HepG2 (cell line): ENCODE results near the gene FIBP. TPM values are rescaled to one million over a fixed set of nuclear protein-coding genes. Genes with fewer than 3 reads are reported as not detected.

Source experiments
- AGO1 ChIP-seq: fragments of 200-400 bp; formaldehyde crosslinking; IDR thresholded peaks from 2 replicates; pipeline ENCODE4 v1.6.1; 2017; ENCODE audit warnings: mild to moderate bottlenecking, low read depth, low read length, moderate library complexity; ENCODE audit not compliant: poor library complexity, severe bottlenecking
- CCDC6 ChIP-seq: sonication (generic); formaldehyde crosslinking; IDR thresholded peaks from 2 replicates; pipeline ENCODE4 v1.8.1; 2022; ENCODE audit warnings: mild to moderate bottlenecking, missing genetic modification reagents, moderate library complexity
- CREB1 ChIP-seq, 2 experiments: fragments of 450-650 bp in 1 of 2; IDR thresholded peaks; 2 replicates each; pipeline ENCODE4 v1.6.1; 2016 to 2017; ENCODE audit warnings: control low read depth in 1 of 2, mild to moderate bottlenecking in 1 of 2, missing compliant biosample characterization in 1 of 2, missing genetic modification characterization in 1 of 2
- GABPA ChIP-seq, 2 experiments: IDR thresholded peaks; 2 replicates each; pipeline ENCODE4 v1.6.1; 2011 to 2016; ENCODE audit warnings: low read depth in 2 of 2, low read length in 1 of 2, missing biosample characterization in 1 of 2, missing genetic modification characterization in 1 of 2
- HDAC2 ChIP-seq: sonication (generic); formaldehyde crosslinking; IDR thresholded peaks from 2 replicates; pipeline ENCODE4 v1.4.0; 2020; ENCODE audit warnings: missing genetic modification reagents
- MED8 ChIP-seq: sonication (generic); formaldehyde crosslinking; IDR thresholded peaks from 2 replicates; pipeline ENCODE4 v1.8.1; 2023; ENCODE audit warnings: mild to moderate bottlenecking, missing genetic modification reagents; ENCODE audit not compliant: insufficient replicate concordance
- NFKB2 ChIP-seq: sonication (generic); formaldehyde crosslinking; IDR thresholded peaks from 2 replicates; pipeline ENCODE4 v1.4.0; 2020; ENCODE audit warnings: missing genetic modification reagents, borderline replicate concordance
- NFYB ChIP-seq: sonication (generic); formaldehyde crosslinking; IDR thresholded peaks from 2 replicates; pipeline ENCODE4 v1.4.0; 2020; ENCODE audit warnings: missing genetic modification reagents
- RBM39 ChIP-seq: fragments of 200-400 bp; formaldehyde crosslinking; IDR thresholded peaks from one replicate; pipeline ENCODE4 v1.6.1; 2018; ENCODE audit warnings: antibody characterized with exemption, mild to moderate bottlenecking, low read depth, low read length; ENCODE audit not compliant: poor library complexity, severe bottlenecking
- SRSF9 ChIP-seq: fragments of 200-400 bp; formaldehyde crosslinking; IDR thresholded peaks from 2 replicates; pipeline ENCODE4 v1.6.1; 2018; ENCODE audit warnings: borderline replicate concordance, mild to moderate bottlenecking, low read depth, low read length; ENCODE audit not compliant: insufficient read depth, poor library complexity, severe bottlenecking
- TOE1 ChIP-seq: sonication (generic); formaldehyde crosslinking; IDR thresholded peaks from 2 replicates; pipeline ENCODE4 v1.4.0; 2020; ENCODE audit warnings: mild to moderate bottlenecking, missing genetic modification reagents
- ZKSCAN8 ChIP-seq: IDR thresholded peaks from 2 replicates; pipeline ENCODE4 v1.6.1; 2016; ENCODE audit warnings: borderline replicate concordance, missing genetic modification reagents, missing compliant biosample characterization
- ZNF224 ChIP-seq: sonication (generic); formaldehyde crosslinking; IDR thresholded peaks from 2 replicates; pipeline ENCODE4 v1.5.0; 2020; ENCODE audit warnings: mild to moderate bottlenecking, missing genetic modification reagents
- ZNF350 ChIP-seq: sonication (generic); formaldehyde crosslinking; IDR thresholded peaks from 2 replicates; pipeline ENCODE4 v1.4.0; 2020; ENCODE audit warnings: mild to moderate bottlenecking, low read depth, missing genetic modification reagents, borderline replicate concordance
- ZNF556 ChIP-seq: sonication (generic); formaldehyde crosslinking; IDR thresholded peaks from 2 replicates; pipeline ENCODE4 v1.4.0; 2020; ENCODE audit warnings: mild to moderate bottlenecking, missing genetic modification reagents, borderline replicate concordance
- ZNF788 ChIP-seq: sonication (generic); formaldehyde crosslinking; IDR thresholded peaks from 2 replicates; pipeline ENCODE4 v1.5.0; 2020; ENCODE audit warnings: mild to moderate bottlenecking, missing genetic modification reagents, borderline replicate concordance
- polyA plus RNA-seq, 8 experiments: library from polyadenylated mRNA; depleted of rRNA in 3 of 8; stranded (reverse) in 7 of 8; unstranded in 1 of 8; fragments of >200 nt; fragmentation: Illumina TruSeq in 4 of 8; extraction: Trizol in 4 of 8; gene quantifications; 2 replicates each; pipeline versions ENCODE4 v1.2.1 to v1.2.3, GENCODE V29; 2011 to 2016; ENCODE audit warnings: low read depth in 4 of 8, missing spikeins in 1 of 8, mixed read lengths in 1 of 8; ENCODE audit not compliant: insufficient read depth in 1 of 8
- total RNA-seq, 5 experiments: library from RNA; depleted of rRNA; stranded (reverse); fragments of >200 nt; fragmentation: Illumina TruSeq; extraction: Trizol; gene quantifications; 2 replicates each; pipeline ENCODE4 v1.2.3, GENCODE V29; 2016; ENCODE audit warnings: low read depth in 1 of 5
- TF ChIP-seq, protein P1 (sequence below): sonication (generic); formaldehyde crosslinking; IDR thresholded peaks from 2 replicates; pipeline ENCODE4 v1.5.1; 2020; ENCODE audit warnings: missing genetic modification reagents, mild to moderate bottlenecking, borderline replicate concordance
- TF ChIP-seq, protein P2 (sequence below): sonication (generic); formaldehyde crosslinking; IDR thresholded peaks from 2 replicates; pipeline ENCODE4 v1.4.0; 2020; ENCODE audit warnings: low read depth, mild to moderate bottlenecking, missing genetic modification reagents
- TF ChIP-seq, protein P3 (sequence below): sonication (generic); formaldehyde crosslinking; IDR thresholded peaks from 2 replicates; pipeline ENCODE4 v1.9.0; 2021; ENCODE audit warnings: missing genetic modification reagents, mild to moderate bottlenecking, borderline replicate concordance
- TF ChIP-seq, protein P4 (sequence below): sonication (generic); formaldehyde crosslinking; IDR thresholded peaks from 2 replicates; pipeline ENCODE4 v1.4.0; 2020; ENCODE audit warnings: missing genetic modification reagents, low read depth, mild to moderate bottlenecking, borderline replicate concordance

FIBP gene
- total and polyA plus RNA-seq, 2 of the 13 experiments (the other 11 are each of a cell fraction or from before 2014, with no cell fraction given) = 42.9 to 62.1 TPM

DNA sequence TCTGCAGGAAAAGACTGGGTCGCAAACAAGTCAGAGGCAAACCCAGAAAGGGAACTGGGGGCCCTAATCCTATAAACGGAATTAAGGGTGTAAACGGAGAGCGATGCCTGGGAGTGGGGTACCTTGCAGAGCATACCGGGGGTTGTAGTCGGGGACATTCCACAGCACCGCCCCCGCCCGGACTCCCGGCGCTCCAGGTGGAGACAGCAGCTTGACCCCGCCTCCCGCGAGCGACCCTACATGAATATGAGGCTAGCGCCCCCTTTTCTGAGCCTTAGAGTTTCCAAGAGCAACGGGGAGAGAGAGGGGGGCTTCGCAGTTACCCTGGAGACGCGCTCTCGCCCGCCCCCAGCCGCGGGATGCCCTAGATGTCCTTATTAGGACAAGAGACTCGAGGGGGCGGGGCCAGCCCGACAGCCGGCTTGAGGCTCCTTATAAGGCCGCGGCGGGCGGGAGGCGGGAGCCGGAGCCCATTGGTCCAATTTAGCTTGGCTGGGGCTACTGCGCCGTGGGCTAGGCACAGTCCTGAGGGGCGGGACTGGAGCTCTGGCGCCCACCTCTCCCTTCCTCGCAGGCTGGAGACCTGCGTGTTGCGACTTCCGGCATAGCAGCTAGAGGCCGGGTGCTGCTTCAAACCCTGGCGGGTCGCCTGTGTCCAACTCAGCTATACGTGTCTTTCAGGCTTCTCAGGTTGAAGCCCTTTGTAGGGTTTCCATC, 29.0 kb downstream of the FIBP start (continued):
- TF ChIP-seq, protein P1, sequence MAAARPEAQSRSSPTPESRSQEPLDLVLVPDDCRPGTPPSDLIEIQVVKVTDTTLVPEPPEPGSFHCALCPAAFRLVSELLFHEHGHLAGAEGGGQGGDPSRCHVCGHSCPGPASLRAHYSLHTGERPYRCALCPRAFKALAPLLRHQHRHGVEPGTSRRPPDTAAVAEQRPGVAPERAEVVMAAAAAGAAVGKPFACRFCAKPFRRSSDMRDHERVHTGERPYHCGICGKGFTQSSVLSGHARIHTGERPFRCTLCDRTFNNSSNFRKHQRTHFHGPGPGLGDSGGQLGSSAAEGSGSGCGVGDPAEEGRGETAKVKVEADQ (CRISPR knock-in tag) = 0 out of 2 replicates have a peak, but pooled peaks have one; percentile 23
- TF ChIP-seq, protein P2, sequence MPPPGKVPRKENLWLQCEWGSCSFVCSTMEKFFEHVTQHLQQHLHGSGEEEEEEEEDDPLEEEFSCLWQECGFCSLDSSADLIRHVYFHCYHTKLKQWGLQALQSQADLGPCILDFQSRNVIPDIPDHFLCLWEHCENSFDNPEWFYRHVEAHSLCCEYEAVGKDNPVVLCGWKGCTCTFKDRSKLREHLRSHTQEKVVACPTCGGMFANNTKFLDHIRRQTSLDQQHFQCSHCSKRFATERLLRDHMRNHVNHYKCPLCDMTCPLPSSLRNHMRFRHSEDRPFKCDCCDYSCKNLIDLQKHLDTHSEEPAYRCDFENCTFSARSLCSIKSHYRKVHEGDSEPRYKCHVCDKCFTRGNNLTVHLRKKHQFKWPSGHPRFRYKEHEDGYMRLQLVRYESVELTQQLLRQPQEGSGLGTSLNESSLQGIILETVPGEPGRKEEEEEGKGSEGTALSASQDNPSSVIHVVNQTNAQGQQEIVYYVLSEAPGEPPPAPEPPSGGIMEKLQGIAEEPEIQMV (CRISPR knock-in tag) = 0 out of 2 replicates have a peak, but pooled peaks have one; percentile 18
- peak; percentile 82 for TF ChIP-seq AGO1
- peak; percentile 46; the same call in 1 of the 2 replicates for TF ChIP-seq NFKB2
- 0 out of 2 replicates have a peak, but pooled peaks have one; percentile 3 for TF ChIP-seq CREB1 (IDR thresholded peaks at IDR 0.05)
- no peak for TF ChIP-seq CREB1 (CRISPR knock-in tag; IDR thresholded peaks at IDR 0.05)
- TF ChIP-seq ZNF350 (CRISPR knock-in tag) = 0 out of 2 replicates have a peak, but pooled peaks have one; percentile 9
- peak; percentile 39 for TF ChIP-seq RBM39
- TF ChIP-seq ZNF556 (CRISPR knock-in tag) = 0 out of 2 replicates have a peak, but pooled peaks have one; percentile 61
- 0 out of 2 replicates have a peak, but pooled peaks have one; percentile 13 for TF ChIP-seq TOE1 (CRISPR knock-in tag)
- peak; percentile 67 for TF ChIP-seq NFYB (CRISPR knock-in tag)
- TF ChIP-seq, protein P3, sequence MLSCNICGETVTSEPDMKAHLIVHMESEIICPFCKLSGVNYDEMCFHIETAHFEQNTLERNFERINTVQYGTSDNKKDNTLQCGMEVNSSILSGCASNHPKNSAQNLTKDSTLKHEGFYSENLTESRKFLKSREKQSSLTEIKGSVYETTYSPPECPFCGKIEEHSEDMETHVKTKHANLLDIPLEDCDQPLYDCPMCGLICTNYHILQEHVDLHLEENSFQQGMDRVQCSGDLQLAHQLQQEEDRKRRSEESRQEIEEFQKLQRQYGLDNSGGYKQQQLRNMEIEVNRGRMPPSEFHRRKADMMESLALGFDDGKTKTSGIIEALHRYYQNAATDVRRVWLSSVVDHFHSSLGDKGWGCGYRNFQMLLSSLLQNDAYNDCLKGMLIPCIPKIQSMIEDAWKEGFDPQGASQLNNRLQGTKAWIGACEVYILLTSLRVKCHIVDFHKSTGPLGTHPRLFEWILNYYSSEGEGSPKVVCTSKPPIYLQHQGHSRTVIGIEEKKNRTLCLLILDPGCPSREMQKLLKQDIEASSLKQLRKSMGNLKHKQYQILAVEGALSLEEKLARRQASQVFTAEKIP (CRISPR knock-in tag) = no peak
- TF ChIP-seq SRSF9 = no peak
- 0 out of 2 replicates have a peak, but pooled peaks have one; percentile 37 for TF ChIP-seq ZNF788 (CRISPR knock-in tag)
- TF ChIP-seq HDAC2 (CRISPR knock-in tag) = no peak
- no peak for TF ChIP-seq GABPA (IDR thresholded peaks at IDR 0.05; ENCODE audit: low read depth, low read length)
- TF ChIP-seq GABPA (CRISPR knock-in tag; IDR thresholded peaks at IDR 0.05; ENCODE audit: low read depth) = peak; percentile 85
- TF ChIP-seq MED8 = no peak
- 0 out of 2 replicates have a peak, but pooled peaks have one; percentile 43 for TF ChIP-seq CCDC6 (CRISPR knock-in tag)
- TF ChIP-seq, protein P4, sequence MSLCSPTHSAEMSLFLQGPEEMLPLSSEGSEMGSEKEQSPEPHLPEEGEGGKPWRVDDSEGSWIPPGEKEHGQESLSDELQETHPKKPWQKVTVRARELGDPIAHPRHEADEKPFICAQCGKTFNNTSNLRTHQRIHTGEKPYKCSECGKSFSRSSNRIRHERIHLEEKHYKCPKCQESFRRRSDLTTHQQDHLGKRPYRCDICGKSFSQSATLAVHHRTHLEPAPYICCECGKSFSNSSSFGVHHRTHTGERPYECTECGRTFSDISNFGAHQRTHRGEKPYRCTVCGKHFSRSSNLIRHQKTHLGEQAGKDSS (CRISPR knock-in tag) = peak; percentile 42; the same call in 1 of the 2 replicates
- no peak for TF ChIP-seq ZKSCAN8 (CRISPR knock-in tag)
- 0 out of 2 replicates have a peak, but pooled peaks have one; percentile 42 for TF ChIP-seq ZNF224 (CRISPR knock-in tag)
